Islet of Langerhans (tissue), 1 donor: ENCODE data around the gene INCA1.
"Not testable (repeated sequence)": the region's sequence is repeated elsewhere in the genome, so short reads cannot be mapped to it uniquely, and the experiment has no call there.

Experiments used
- FAIRE-seq: peaks from one replicate; lab custom pipeline; 2011; peaks lifted over from hg19 to GRCh38; lab: Jason Lieb, UNC

INCA1 gene, protein sequence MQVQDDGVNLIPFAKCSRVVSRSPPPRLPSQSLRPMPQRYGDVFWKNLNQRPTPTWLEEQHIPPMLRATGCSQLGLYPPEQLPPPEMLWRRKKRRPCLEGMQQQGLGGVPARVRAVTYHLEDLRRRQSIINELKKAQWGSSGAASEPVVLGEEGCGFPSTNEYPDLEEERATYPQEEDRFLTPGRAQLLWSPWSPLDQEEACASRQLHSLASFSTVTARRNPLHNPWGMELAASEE

DNA sequence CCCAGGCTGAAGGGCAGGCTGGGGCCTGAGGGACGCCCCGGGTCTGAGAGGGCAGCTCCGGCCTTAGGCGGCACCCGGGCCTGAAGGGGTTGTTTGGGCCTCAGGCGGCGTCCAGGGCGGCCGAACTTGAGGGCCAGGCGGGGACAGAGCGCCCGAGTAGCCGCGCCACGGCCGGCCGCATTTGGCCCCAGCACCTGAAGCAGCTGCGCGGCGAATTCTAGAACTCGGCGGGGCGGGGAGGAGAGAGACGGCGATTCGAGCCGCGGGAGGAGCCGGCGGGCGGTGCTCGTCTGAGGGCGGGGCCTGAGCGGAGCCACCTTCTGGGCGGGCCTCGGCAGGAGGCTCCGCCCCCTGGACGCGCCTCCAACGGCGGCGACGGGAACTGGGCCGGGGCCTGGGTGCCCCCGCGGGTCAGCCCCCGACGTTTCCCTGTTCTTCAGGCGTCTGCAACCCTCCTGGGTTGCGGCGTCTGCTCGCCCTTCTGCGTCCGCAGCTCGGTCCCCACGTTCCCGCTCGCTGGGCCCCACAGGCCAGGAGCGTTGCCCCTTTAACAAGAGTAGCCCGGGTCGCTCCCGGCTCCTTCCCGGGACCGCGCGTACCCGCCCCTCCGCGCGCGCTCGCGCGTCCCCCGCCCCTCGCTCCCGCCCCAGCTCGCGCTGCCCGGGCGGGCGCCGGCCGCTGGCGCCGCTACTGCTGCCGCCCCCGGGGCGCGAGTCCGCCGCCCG, at the start of gene INCA1, which contains the start of gene KIF1C:
TSS of gene INCA1 (minus strand) at position 221 of the 725 bp plus-strand sequence. CDS start 3,085 bp downstream, outside the sequence.
TSS of gene KIF1C (plus strand) at position 649 of the 725 bp plus-strand sequence. CDS start 2,297 bp downstream, outside the sequence.
- FAIRE-seq = no peak

DNA sequence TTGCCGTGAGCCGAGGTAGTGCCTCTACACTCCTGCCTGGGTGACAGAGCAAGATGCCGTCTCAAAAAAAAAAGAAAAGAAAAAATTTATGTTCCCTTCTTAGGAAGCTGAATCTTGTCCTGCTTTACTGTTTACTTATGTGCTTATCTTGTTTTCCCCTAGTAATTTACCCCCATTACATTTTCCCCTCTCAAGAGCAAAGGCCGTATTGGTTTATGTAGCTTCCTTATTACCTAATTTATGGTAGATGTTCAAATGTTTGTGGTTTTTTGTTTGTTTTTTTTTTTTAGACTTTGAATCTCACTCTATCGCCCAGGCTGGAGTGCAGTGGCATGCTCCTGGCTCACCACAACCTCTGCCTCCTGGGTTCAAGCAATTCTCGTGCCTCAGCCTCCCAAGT, 48.2 kb upstream of the INCA1 start:
- no peak for FAIRE-seq

DNA sequence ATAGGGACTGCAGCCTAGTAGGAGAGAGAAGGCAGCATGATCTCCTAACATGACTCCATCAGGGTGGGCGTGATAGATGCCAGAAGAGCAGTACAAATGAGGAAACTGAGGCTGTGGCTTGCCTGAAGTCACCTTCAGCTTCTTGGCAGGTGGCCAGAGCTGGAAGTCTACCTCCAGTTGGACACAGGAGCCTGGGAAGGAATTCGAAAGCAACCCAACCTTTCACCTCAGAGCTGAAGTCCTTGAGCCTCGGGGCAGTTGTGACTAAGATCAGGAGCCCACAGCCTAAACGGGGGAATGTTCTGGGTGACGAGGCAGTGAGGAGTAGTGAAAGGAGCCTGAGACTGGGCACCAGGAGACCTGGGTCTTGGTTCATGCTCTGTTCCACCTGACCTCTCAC, 47.3 kb upstream of the INCA1 start:
- FAIRE-seq = no peak

DNA sequence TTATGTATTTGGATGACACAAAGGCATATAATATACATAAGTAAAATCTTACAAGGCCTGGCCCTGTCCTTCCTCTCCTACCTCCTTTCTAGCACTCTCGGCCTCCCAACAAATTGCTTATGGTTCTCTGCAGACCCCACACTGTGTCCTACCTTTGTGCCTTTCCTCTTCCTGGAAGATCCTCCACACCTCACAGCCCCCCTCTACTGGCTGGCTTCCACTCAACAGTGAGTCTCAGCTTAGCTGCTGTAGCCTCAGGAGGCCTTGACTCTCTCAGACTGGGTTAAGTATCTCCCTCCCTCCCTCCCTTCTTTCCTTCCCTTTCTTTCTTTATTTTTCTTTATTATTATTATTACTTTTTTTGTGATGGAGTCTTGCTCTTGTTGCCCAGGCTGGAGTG, 46.2 kb upstream of the INCA1 start:
- no peak for FAIRE-seq

DNA sequence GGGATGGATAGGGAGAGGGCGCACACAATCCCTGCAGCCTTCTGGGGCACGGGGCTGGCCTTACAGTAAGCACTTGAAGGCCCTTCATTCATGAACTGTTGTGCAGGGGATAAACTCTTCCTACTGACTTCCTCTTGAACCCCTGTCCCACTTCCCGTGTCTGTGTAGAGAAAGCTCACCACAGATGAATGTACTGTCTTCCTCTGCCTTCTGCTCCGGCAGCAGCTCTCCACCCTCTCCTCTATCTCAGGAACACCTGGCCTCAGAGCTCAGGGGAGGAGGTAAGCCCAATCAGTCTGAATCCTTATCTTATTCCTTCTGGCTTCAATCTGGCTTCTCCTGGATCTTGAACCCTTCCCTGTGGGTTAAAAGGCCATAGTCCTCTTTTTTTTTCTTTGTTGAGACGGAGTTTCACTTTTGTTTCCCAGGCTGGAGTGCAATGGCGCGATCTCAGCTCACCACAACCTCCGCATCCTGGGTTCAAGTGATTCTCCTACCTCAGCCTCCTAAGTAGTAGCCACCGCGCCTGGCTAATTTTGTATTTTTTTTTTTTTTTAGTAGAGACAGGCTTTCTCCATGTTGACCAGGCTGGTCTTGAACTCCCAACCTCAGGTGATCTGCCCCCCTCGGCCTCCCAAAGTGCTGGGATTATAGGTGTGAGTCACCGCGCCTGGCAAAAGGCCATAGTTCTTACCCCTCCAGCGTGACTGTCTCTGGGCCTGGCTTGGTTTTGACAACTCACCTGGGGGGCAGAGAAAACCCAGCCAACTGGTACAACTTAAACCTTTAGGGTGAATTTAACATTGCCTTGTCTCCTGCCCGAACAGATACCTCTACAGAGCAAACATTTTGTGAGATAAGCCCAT, 45.1 kb upstream of the INCA1 start:
- FAIRE-seq = no peak

DNA sequence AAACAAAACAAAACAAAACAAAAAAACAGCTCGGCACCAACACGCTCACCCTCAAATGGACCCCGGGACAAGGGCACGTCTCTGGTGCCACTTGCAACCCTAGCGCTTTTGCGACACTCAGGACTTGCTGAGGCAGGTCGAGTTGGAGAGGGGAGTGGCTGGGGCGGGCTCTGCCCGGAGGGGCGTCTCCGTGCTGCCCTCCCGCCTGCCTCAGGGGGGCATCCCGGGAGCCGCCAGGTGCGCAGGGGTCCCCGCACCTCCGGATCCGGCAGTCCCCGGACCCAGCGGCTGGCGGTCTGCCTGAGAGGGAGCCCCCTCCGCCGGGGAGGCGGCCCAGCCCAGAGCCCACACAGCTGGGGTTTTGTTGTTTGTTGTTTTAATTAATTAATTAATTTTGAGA, 38.0 kb upstream of the INCA1 start, which contains the start of gene SLC52A1:
TSS of gene SLC52A1 (minus strand) at position 112 of the 400 bp plus-strand sequence. CDS start 820 bp downstream, outside the sequence.
- no peak for FAIRE-seq

DNA sequence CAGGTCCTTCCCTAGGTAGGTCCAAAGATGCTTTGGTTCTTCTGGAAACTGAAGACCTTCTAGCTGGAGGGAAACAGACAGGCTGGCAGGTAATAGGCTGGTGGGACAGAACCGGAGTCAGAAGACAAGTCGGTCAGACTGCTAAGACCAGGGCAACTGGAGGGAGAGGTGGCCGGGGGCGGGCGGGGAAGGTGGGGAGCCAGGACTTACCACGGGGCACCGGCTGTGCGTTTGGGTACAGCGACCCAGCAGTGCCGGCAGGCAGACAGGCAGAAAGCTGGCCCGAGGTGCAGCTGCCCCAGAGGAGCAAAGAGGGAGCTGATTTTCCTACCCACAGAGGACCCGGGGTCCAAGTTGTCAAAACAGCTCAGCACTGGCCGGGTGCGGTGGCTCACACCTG, 37.3 kb upstream of the INCA1 start:
- no peak for FAIRE-seq

DNA sequence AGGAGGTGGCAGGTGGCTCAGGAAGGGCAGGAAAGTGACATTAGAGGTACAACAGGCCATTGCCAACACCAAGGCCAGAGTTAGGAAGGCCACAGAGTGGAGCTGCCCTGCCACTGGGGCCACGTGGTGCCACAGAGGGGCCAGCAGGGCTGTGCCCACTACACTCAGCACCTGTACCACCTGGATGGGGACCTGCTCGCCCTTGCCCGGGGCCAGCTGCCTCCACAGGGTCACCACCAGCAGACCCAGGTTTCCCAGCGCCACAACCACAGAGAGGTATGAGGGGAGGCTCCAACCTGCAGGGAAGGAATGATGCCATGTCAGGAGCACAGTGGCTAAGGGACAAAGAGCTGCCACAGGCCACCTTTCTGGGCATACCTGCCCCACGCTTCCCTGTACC, 36.7 kb upstream of the INCA1 start:
- no peak for FAIRE-seq

DNA sequence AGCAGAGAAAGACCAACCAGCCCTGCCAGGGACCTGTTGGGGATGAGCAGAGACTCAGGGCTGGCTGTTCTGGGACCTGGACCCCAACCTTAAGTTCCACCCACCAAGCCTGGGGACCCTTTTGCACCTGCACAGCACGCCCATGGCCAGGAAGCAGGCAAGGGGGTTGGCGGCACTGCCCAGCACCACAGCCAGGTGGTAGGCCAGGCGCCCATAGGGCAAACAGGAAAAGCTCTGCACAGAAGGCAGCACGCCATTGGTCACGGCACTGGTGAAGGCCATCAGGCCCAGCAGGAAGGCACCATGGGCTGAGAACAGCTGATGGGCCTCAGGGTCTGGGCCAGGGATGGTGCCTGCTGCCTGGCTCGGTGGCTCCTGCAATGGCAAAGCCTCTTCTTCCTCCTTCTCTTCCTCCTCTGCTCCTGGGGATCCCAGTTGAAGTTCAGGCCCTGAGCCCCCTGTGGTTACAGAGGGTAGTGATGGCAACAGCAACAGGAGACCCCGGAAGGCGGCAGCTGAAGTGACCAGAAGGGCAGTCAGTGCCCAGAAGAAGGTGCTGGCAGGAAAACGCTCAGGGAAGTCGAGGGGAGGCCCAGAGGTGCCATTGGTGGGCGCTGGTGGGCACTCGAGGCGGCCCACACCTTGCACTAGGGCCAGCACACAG, 36.2 kb upstream of the INCA1 start:
- no peak for FAIRE-seq

DNA sequence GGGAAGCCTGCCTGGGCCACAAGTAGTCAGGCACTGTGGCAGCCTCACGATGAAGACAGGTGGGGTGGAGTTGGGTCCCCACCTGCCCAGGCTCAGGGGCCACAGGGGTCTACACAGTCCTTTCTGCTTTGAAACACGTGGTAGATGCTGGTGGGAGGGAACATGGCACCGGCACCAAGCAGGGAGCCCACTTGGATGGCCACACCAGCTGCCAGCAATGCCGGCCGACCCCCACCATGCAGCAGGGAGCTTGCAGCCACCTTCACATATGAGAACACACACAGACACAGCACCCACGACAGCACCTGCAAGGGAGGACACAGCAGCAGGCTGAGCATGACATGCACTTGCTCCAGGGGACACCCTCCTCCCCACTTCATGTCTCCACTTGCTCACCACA, 35.5 kb upstream of the INCA1 start:
- no peak for FAIRE-seq

DNA sequence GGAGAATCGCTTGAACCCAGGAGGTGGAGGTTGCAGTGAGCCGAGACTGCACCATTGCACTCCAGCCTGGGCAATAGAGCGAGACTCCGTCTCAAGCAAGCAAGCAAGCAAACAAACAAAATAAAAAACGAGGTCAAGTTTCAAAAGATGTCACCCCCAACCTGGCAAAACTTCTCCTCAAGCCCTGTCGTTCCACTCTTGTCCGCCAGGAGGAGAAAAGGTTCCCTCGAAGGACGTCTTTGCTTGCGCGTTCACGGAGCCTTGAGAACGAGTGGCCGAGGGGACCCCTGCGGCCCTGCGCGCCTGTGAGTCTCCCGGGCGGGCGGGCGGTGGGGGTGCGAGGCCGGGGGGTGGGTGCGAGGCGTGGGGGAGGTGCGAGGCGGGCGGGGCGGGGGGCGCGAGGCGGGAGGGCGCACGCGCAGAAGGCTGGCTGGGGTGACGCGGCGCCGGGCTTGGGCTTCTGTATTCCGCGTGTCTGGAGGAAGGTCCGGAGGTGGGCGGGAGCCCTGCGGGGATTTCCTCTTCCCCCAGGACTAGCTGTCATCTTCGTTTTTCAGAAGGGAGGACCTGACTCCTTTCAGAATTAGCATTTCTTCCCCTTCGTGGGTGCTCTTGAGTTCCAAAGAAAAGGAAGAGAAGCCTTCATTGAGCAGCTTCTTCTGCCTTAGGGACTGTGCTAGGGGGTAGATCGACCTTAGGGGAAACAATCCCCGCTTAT, 34.2 kb upstream of the INCA1 start:
- FAIRE-seq = no peak

DNA sequence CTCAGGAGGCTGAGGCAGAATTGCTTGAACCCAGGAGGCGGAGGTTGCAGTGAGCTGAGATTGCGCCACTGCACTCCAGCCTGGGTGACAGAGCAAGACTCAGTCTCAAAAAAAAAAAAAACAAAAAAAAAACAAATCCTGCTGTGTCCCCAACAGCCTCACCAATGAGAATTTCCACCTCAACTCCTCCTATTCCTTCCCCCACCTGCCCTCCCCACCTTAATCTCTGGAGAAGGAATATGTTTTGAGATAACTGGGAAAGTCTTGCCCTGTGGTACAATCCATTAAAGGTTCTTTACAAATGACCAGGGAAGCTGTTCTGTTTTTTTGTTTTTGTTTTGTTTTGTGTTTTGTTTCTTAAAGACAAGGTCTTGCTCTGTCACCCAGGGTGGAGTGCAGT, 32.8 kb upstream of the INCA1 start:
- FAIRE-seq = not testable (repeated sequence)

DNA sequence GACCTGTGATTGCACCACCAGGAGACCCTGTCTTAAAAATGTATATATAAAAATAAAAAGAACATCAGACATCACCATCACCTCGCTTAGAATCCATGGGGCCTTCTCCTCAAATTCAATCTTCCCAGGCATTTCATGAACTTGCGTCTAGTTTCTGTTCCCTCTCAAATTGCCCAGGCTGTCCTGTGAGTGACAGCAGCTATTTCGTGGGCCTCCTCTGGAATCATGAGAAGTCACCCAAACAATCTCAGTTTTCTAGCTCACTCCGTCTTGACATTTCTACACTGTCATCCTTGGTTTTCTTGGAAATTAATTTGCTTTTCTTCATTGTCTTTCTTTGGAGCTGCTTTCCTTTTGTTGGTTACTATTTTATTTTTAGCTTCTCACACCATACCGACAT, 30.6 kb upstream of the INCA1 start:
- no peak for FAIRE-seq

DNA sequence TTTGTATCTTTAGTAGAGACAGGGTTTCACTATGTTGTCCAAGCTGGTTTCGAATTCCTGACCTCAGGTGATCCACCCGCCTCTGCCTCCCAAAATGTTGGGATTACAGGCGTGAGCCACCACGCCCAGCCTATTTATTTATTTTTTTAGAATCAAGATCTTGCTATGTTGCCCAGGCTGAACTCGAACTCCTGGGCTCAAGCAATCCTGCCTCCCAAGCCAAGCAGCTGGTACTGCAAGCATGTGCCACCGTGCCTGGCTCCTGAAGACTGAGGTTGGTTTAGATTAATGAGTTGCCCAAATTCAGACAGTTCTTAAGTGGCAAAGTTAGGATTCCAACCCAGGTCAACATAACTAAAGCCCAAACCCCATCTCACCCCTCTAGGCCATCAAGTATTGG, 30.0 kb upstream of the INCA1 start:
- no peak for FAIRE-seq

DNA sequence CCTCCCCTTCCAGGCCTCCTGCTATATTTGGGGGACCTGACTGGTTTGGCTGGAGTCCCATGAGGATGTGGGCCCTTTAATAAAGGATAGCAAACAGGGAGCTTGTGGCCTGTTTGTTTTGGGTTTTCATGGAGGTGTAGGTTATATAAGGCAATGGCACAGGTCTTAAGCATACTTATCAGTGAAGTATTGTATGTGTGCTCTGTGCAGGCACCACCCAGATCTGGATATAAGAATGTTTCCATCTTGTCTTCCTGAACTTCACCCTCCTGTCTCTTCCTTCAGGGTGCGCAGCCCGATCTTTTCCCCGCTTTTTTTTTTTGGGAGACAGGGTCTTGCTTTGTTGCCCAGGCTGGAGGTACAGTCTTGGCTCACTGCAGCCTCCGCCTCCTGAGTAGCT, 27.3 kb upstream of the INCA1 start:
- no peak for FAIRE-seq

DNA sequence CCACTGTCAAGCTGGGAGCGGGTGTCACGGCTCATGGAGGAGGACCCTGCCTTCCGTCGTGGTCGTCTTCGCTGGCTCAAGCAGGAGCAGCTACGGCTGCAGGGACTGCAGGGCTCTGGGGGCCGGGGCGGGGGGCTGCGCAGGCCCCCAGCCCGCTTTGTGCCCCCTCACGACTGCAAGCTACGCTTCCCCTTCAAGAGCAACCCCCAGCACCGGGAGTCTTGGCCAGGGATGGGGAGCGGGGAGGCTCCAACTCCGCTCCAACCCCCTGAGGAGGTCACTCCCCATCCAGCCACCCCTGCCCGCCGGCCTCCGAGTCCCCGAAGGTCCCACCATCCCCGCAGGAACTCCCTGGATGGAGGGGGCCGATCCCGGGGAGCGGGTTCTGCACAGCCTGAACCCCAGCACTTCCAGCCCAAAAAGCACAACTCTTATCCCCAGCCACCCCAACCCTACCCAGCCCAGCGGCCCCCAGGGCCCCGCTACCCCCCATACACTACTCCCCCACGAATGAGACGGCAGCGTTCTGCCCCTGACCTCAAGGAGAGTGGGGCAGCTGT, 26.3 kb upstream of the INCA1 start:
- FAIRE-seq = no peak

DNA sequence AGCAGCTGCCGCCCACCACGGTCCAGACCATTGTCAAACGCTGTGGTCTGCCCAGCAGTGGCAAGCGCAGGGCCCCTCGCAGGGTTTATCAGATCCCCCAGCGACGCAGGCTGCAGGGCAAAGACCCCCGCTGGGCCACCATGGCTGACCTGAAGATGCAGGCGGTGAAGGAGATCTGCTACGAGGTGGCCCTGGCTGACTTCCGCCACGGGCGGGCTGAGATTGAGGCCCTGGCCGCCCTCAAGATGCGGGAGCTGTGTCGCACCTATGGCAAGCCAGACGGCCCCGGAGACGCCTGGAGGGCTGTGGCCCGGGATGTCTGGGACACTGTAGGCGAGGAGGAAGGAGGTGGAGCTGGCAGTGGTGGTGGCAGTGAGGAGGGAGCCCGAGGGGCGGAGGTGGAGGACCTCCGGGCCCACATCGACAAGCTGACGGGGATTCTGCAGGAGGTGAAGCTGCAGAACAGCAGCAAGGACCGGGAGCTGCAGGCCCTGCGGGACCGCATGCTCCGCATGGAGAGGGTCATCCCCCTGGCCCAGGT, 24.9 kb upstream of the INCA1 start:
- no peak for FAIRE-seq

DNA sequence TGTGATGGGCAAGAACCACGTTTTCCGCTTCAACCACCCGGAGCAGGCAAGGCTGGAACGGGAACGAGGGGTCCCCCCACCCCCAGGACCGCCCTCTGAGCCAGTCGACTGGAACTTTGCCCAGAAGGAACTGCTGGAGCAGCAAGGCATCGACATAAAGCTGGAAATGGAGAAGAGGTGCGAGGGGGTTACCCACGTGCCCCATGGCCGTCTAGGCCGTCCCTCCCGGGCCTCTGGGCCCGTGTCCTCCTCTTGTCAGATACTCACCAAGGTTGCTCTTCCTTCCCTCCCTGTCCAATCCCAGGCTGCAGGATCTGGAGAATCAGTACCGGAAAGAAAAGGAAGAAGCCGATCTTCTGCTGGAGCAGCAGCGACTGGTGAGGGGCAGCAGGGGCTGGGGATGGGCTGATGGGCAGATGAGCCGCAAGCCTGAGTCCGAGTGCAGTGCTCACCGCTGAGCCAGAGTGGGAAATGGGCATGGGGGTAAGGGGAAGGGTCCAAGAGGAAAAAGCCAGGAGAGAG, 23.2 kb upstream of the INCA1 start:
- no peak for FAIRE-seq

DNA sequence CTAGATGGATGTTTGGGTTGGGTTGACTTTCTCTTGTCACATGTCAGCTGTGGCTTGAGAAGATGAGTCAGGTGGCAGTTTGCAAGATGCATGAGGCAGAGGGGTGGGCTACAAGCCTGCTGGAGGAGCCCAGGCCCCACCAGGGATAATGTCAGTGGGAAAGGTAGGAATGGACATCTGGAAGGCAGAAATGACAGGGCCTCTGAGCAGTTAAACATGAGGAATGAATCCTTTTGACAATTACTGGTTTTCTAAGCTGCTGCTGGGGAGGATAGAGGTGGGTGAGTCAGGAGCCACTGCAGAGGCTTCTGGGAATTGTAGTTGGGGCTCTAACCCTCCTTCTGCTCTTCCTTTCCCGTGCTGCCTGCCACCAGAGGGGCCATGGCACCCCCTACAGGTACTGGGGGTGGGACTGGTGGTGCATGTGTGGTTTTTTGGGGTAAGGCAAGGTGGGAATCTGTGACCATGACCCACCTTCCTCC, 22.2 kb upstream of the INCA1 start:
- no peak for FAIRE-seq

DNA sequence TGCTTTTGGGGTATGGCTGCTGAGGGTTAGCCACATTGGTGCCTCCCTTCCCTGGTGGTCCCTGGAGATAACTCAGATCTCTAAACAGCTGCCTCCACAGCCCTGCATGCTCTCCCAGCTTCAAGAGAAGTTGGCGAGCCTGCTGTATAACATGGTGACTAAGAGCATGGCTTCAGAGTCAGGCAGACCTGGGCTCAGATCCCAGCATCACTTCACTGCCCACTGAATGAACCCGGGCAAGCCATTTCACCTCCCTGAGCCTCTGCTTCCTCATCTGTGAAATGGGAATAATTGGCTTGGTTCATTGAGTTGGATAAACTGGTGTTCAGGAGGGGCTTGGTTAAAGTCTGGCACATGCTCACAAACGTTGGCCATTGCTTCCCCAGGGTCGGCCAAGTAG, 17.0 kb upstream of the INCA1 start:
- no peak for FAIRE-seq

DNA sequence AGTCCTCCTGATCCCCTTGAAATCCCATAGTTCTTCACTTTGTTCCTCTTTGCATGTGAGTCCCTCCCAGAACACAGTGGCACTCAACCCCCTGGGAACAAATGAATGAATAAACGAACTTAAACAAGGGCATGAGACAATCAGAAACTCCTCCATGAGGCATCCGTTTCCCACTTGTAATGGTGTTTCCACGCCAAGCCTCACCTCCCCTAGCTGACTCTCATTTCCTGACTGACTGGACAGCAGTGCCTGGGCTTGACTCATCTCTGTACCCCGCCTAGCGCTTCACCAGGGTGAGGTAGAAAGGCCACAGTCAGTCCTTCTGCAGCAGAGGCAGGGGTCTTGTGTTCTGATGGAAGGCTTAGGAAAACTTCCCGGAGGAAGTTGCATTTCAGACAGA, 14.6 kb upstream of the INCA1 start:
- FAIRE-seq = no peak
